Measurements from ENCODE around the gene PRR12.

DNA sequence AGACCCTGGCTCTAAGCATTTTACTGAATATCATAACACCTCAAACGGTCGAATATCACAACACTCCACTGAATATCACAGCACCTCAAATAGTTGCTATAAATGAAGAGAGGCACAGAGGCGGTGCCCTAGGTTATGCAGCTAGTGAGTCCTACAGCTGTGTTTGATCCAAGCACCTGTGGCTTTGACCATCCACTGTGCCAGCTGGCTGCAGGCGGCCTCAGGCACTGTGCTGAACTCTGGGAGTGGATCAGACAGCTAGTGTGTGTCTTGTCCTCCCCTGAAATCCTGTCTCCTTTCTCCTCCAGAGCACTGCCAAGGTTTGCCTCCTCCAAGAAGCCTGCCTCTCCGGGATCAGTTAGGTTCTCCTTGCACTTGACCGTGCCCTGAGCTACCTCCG lies 18.0 kb upstream of the PRR12 start:
- TF ChIP-seq, protein P1, sequence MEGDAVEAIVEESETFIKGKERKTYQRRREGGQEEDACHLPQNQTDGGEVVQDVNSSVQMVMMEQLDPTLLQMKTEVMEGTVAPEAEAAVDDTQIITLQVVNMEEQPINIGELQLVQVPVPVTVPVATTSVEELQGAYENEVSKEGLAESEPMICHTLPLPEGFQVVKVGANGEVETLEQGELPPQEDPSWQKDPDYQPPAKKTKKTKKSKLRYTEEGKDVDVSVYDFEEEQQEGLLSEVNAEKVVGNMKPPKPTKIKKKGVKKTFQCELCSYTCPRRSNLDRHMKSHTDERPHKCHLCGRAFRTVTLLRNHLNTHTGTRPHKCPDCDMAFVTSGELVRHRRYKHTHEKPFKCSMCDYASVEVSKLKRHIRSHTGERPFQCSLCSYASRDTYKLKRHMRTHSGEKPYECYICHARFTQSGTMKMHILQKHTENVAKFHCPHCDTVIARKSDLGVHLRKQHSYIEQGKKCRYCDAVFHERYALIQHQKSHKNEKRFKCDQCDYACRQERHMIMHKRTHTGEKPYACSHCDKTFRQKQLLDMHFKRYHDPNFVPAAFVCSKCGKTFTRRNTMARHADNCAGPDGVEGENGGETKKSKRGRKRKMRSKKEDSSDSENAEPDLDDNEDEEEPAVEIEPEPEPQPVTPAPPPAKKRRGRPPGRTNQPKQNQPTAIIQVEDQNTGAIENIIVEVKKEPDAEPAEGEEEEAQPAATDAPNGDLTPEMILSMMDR (conservative IDR thresholded peaks at IDR 0.05) = no peak
- TF ChIP-seq EZH2 (IDR thresholded peaks at IDR 0.05; ENCODE audit: low read depth) = no peak

Measured in PC-9 (cell line).